IMR-90 (cell line): ENCODE data around the gene NPEPL1.

Experiments used
- CEBPB ChIP-seq: IDR thresholded peaks from 2 replicates; pipeline ENCODE4 v1.6.1; 2012; ENCODE audit warnings: low read depth, low read length, improper control_type of control experiment
- CHD1 ChIP-seq: IDR thresholded peaks from 2 replicates; pipeline ENCODE4 v1.6.1; 2012; ENCODE audit warnings: low read depth, low read length, improper control_type of control experiment
- CTCF ChIP-seq: conservative IDR thresholded peaks from 2 replicates; pipeline ENCODE4 v1.5.1; 2012; ENCODE audit warnings: mild to moderate bottlenecking, low read depth, low read length, improper control_type of control experiment
- ELK1 ChIP-seq: fragments of 150-350 bp; IDR thresholded peaks from 2 replicates; pipeline ENCODE4 v1.6.1; 2016; ENCODE audit warnings: low read depth, mild to moderate bottlenecking, low read length, moderate library complexity, borderline replicate concordance
- FOS ChIP-seq: fragments of 150-350 bp; IDR thresholded peaks from 2 replicates; pipeline ENCODE4 v1.6.1; 2016; ENCODE audit warnings: low read depth, low read length
- MAFK ChIP-seq: IDR thresholded peaks from 2 replicates; pipeline ENCODE4 v1.6.1; 2012; ENCODE audit warnings: low read depth, low read length, improper control_type of control experiment
- MXI1 ChIP-seq: IDR thresholded peaks from 2 replicates; pipeline ENCODE4 v1.6.1; 2012; ENCODE audit warnings: low read depth, mild to moderate bottlenecking, low read length, moderate library complexity, borderline replicate concordance
- POLR2A ChIP-seq: IDR thresholded peaks from 2 replicates; pipeline ENCODE4 v1.6.1; 2012; ENCODE audit warnings: mild to moderate bottlenecking, low read depth, low read length
- RAD21 ChIP-seq: IDR thresholded peaks from 2 replicates; pipeline ENCODE4 v1.6.1; 2012; ENCODE audit warnings: low read length, improper control_type of control experiment
- RCOR1 ChIP-seq: IDR thresholded peaks from 2 replicates; pipeline ENCODE4 v1.6.1; 2012; ENCODE audit warnings: mild to moderate bottlenecking, low read length, improper control_type of control experiment; ENCODE audit not compliant: insufficient replicate concordance
- RFX5 ChIP-seq: IDR thresholded peaks from 2 replicates; pipeline ENCODE4 v1.8.0; 2012; ENCODE audit warnings: low read depth, mild to moderate bottlenecking, low read length, moderate library complexity
- TF ChIP-seq, protein P1 (sequence below): fragments of 150-350 bp; IDR thresholded peaks from 2 replicates; pipeline ENCODE4 v1.6.1; 2017; ENCODE audit warnings: mild to moderate bottlenecking, antibody characterized with exemption, low read length, low read depth

DNA sequence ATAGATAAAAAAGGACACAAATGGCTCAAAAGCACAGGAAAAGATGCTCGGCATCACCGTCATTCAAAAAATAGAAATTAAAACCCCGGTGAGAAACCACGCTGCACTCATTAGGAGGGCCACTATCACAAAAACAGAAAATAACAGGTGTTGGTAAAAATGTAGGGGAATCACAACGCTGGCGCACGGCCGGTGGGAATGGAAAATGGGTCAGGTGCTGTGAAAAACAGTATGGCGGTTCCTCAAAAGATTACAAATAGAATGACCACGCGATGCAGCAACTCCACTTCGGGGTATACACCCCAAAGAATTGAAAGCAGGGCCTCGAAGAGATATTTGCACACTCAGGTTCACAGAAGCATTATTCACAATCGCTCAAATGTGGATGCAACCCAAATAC lies 28.3 kb downstream of the NPEPL1 start:
- TF ChIP-seq CTCF (no peak), MXI1 (no peak), RAD21 (no peak), RCOR1 (no peak), CHD1 (no peak), POLR2A (no peak), ELK1 (no peak), CEBPB (no peak), RFX5 (no peak), FOS (no peak), MAFK (no peak)
- TF ChIP-seq, protein P1, sequence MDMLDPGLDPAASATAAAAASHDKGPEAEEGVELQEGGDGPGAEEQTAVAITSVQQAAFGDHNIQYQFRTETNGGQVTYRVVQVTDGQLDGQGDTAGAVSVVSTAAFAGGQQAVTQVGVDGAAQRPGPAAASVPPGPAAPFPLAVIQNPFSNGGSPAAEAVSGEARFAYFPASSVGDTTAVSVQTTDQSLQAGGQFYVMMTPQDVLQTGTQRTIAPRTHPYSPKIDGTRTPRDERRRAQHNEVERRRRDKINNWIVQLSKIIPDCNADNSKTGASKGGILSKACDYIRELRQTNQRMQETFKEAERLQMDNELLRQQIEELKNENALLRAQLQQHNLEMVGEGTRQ = no peak
